ENCODE data around the gene RPAP2.
"Not testable (repeated sequence)": the region's sequence is repeated elsewhere in the genome, so short reads cannot be mapped to it uniquely, and the experiment has no call there.

Gene RPAP2

GRCh38 chr1:92323473-92324453 lies 24.9 kb downstream of the RPAP2 start:
- no peak for DNase-seq (ENCODE audit: low spot score)

DNA sequence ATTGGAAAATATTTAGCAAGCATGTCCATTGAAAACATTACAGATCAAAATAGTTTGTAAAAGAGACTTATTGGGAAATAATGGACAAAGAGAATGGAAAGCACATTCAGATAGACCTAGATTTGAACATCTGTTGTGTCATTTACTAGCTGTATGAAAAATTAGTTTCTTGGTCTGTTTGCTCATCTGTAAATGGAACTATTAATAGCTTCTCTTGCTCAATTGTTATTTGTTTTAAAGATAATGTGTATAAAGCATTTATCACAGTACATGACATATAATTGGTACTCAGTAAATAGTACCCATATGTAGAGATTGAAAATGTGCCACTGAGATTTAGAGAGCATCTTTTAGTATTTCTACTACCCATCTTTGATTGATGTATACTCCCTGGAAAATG lies 25.9 kb downstream of the RPAP2 start:
- DNase-seq (ENCODE audit: low spot score): no peak

GRCh38 chr1:92326681-92327080 lies 27.8 kb downstream of the RPAP2 start:
- DNase-seq (ENCODE audit: low spot score): peak; percentile 9

DNA sequence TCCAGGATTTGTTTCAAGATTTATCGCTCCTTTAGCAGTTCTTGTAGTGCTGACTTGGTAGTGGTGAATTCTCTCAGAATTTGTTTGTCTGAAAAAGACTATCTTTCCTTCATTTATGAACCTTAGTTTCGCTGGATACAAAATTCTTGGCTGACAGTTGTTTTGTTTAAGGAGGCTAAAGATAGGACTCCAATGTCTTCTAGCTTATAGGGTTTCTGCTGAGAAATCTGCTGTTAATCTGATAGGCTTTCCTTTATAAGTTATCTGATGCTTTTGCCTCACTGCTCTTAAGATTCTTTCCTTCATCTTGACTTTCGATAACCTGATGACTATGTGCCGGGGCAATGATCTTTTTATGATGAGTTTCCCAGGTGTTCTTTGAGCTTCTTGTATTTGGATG lies 28.9 kb downstream of the RPAP2 start:
- no peak for DNase-seq (ENCODE audit: low spot score)

GRCh38 chr1:92329347-92330129 lies 30.7 kb downstream of the RPAP2 start:
- DNase-seq (ENCODE audit: low spot score): peak; percentile 6

DNA sequence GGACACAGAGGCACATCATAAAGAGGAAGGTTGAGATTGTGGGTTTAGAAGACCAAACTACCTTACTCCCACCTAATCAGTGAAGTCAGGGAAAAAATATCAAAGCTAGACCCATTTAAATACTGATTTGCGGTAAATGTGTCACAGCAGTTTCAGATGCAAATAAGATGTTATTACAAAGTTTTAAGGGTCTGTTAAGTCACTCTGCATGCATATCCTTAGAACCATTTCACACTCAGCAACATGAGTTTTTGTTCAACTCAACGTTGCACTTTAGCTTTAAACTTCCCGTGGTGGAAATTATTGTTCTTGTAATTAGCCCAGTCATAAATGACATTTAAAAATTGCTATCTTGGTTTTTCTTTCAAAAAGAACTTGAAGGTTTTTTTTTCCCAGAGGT lies 34.8 kb downstream of the RPAP2 start:
- no peak for DNase-seq (ENCODE audit: low spot score)

DNA sequence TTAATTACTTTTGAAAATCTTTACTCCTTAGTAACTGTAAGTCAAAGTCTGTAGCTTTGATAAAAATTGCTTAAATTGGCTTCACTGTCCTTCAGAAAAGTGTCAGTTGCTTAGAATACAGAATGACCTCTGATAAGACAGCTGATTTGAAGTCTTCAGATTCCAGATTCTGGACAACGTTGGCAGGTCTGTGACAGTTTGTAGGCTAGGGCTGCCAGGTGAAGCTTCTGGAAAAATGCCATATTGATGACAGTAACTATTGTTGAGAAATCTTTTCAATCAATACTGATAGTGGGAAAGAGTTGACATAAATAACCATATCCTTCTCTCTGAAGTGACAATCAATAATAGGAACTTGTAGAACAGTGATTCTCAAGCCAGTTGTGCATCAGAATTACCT lies 41.3 kb downstream of the RPAP2 start:
- no peak for DNase-seq (ENCODE audit: low spot score)

DNA sequence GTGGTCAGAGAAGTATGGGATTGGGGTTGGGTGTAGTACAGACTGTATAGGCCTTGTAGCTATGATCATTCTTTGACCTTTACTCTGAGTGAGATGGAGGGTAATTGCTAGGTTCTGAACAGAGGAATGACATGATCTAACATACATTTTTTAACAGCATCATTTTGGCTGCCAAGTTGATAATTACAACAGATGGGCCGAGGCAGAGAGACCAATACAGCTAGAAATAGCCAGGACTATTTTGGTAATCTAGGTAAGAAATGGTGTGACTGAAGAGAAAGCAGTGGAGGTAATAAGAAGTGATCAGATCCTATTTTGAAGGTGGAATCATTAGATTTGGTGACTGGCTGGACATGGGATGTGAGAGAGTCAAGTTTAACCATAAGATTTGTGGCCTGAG lies 43.5 kb downstream of the RPAP2 start:
- no peak for DNase-seq (ENCODE audit: low spot score)

DNA sequence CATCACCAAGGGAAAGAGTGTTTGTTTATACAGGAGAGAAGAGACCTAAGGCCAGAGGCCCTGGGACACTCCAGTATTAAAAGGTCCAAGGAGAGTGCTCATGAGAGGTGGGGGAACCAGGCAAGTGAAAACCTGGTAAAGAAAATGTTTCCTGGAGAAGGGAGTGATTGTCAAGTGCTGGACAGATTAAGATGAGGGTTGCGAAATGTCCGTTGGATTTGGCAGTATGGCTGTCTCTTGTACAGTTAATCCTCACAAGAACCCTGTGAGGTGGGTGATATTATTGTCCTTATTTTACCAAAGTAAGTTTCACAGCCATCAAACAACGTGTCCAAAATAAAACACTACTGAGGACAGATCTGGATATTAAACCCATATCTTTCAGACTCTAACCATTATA lies 44.2 kb downstream of the RPAP2 start:
- DNase-seq (ENCODE audit: low spot score): no peak

GRCh38 chr1:92346866-92347640 lies 48.2 kb downstream of the RPAP2 start:
- no peak for DNase-seq (ENCODE audit: low spot score)

DNA sequence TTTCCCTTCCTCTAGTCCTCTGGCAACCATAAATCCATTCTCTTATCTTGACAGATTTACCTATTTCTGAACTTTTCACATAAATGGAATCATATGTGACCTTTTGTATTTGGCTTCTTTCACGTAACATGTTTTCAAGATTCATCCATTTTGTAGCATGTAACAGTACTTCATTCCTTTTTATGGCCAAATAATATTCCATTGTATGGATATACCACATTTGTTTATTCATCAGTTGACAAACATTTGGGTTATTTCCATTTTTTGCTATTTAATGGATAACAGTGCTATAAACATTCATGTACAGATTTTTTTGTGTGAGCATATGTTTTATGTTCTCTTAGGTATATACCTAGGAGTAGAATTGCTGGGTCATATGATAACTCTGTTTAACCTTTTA lies 54.0 kb downstream of the RPAP2 start:
- DNase-seq (ENCODE audit: low spot score): no peak

DNA sequence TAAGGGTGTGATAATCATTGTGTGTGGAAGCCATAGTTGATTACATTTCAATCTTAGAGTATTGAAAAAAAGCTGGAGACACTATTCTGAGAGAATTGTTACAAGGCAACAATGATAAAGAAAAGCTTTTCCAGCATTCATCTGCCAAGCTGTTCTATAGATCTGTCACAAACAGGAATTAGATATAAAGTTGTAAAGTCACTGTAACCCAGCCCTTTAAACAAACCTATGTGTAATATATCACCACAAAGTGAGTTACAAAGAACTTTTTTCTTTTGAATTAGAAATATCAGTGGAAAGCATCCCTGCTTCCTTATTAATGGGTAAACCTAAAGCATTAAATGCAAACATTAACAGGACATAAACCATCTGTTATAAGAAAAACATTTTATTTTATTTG lies 55.4 kb downstream of the RPAP2 start:
- DNase-seq (ENCODE audit: low spot score): no peak

- no peak for DNase-seq (ENCODE audit: low spot score)
These were observed 58.1 kb downstream of the RPAP2 start for GRCh38 chr1:92356956-92357355.

- DNase-seq (ENCODE audit: low spot score): not testable (repeated sequence)
These were observed 60.5 kb downstream of the RPAP2 start for GRCh38 chr1:92359382-92359781.

DNA sequence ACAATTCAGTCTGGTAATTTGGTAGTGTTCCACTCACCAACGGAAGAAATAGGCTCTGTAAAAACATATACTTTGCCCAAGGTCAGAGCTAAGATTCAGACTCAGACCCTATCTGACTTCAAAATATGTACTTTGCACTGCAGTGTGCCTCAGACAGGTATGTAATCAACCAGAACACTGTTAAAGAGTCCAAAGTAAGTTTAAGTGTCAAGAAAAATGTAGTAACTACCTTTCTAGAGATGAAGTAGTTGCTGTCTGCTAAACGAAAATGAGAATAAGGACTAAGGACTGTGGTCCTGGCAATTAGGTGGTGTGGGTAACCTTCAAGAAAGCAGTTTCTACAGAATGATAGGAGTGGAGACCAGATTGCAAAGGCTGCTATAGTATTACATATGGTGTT lies 61.1 kb downstream of the RPAP2 start:
- DNase-seq (ENCODE audit: low spot score): no peak

DNA sequence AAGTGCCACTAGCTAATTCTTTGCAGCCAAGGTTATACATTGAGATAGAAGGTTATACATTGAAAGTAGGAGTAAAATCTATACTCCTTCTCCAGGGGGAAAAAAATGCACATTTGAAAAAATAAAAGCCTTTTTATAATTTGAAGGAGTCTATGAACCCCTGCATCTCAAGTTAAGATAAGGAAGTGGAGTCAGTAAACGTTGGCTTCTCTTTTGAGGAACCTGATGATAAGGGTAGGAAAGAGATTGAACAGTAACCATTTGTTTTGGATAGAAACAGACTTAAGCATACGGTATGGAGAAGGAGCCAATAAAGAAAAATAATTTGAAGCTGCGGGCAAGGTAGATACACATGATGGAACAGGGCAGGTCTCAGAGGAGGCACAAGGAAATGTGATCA lies 64.1 kb downstream of the RPAP2 start:
- no peak for DNase-seq (ENCODE audit: low spot score)

GRCh38 chr1:92363401-92363800 lies 64.5 kb downstream of the RPAP2 start:
- no peak for DNase-seq (ENCODE audit: low spot score)

DNA sequence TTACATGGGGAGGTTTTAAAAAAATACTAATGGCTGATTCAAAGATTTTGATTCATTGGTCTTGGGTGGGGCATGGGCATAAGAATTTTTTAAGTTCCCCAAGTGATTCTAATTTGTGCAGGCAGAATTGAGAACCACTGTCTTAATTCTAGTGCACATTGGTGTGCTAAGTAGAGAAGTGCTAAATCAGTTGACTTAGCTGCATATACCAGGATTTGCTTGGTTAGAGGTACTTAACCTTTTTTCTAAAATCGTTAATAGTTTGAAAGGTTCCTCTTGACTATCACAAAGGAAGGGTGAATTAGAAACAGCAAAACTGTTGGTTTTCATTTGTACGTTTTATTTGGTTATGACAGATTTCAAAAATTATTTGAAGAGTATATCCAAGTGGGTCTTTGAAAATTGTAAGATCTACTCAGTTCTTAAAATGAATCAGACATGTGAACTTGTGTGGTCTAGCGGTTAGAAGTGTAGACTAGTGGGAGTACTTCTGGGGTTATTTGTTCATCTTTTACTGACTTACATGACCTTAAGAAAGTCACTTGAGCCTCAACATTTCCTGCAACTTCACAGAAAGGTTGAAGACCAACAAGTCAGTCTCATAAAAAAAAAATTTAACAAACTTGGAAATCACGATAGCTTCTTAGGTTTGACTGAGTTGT lies 66.7 kb downstream of the RPAP2 start:
- DNase-seq (ENCODE audit: low spot score): no peak

DNA sequence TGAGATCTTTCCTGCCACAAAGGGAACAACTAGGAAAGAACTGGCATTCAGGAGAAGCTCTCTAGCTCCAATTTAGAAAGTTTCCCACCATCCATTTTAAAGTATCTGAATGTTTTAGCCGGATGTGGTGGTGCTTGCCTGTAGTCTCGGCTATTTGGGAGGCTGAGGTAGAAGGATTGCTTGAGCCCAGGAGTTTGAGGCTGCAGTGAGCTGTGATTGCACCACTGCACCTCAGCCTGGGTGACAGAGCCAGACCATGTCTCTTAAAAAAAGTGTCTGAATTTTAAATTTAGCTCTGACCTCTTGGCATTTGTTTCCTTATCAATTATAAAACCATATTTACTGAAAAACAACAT lies 67.2 kb downstream of the RPAP2 start:
- DNase-seq (ENCODE audit: low spot score): no peak

DNA sequence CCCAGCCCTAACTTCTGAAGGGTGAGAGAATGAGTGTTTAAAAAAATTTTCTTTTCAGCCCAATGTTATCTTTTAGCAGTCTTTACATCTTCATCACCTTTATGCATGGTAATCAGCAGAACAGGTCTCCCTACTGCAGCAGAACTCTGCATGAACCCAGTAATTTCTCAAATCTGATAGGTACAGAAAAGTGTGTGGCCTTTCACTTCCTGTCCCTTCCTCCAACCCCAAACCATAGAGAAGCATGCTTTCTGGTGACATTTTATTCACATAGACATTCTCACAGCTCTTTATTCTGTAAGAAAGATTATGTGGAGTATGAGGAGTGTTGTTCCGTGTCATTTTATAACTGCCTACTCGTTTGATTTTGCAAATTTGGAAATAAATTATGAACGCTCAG lies 68.6 kb downstream of the RPAP2 start:
- DNase-seq (ENCODE audit: low spot score): no peak

- DNase-seq (ENCODE audit: low spot score): no peak
These were observed 73.3 kb downstream of the RPAP2 start for GRCh38 chr1:92372164-92372563.

DNA sequence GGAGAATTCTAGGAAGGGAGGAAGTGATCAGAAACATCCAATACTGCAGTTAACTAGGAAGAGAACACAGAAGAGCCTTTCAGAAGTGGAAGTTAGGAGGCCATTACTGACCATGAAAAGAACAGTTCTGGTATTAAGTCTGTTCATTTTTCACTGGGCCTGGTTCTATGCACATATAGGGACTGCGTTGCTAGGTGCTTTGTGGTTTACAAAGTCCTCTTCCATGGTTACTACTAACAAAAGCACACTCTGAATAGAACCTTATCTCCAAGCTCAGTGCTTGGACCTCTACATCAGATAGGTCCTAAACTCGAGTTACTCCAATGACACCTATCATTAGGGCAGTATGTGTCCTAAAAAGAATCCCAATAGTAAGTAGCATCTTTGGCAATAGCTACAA lies 75.4 kb downstream of the RPAP2 start:
- no peak for DNase-seq (ENCODE audit: low spot score)
